AG09319 (cell line): ENCODE data around the gene TFF1.

ENCODE experiments used
- DNase-seq: peaks from one replicate; pipeline ENCODE4 v3.0.0-alpha.2; 2010; ENCODE audit warnings: low read depth; ENCODE audit errors: extremely low read depth
- TF ChIP-seq, protein P1 (sequence below): IDR thresholded peaks from 2 replicates; pipeline ENCODE4 v1.5.1; 2011; ENCODE audit warnings: low read depth, mild to moderate bottlenecking, inconsistent platforms, low read length, moderate library complexity

The TFF1 gene

GRCh38 chr21:42392731-42393442, 26.6 kb upstream of the TFF1 start:
- TF ChIP-seq, protein P1, sequence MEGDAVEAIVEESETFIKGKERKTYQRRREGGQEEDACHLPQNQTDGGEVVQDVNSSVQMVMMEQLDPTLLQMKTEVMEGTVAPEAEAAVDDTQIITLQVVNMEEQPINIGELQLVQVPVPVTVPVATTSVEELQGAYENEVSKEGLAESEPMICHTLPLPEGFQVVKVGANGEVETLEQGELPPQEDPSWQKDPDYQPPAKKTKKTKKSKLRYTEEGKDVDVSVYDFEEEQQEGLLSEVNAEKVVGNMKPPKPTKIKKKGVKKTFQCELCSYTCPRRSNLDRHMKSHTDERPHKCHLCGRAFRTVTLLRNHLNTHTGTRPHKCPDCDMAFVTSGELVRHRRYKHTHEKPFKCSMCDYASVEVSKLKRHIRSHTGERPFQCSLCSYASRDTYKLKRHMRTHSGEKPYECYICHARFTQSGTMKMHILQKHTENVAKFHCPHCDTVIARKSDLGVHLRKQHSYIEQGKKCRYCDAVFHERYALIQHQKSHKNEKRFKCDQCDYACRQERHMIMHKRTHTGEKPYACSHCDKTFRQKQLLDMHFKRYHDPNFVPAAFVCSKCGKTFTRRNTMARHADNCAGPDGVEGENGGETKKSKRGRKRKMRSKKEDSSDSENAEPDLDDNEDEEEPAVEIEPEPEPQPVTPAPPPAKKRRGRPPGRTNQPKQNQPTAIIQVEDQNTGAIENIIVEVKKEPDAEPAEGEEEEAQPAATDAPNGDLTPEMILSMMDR = no peak
- DNase-seq = no peak

DNA sequence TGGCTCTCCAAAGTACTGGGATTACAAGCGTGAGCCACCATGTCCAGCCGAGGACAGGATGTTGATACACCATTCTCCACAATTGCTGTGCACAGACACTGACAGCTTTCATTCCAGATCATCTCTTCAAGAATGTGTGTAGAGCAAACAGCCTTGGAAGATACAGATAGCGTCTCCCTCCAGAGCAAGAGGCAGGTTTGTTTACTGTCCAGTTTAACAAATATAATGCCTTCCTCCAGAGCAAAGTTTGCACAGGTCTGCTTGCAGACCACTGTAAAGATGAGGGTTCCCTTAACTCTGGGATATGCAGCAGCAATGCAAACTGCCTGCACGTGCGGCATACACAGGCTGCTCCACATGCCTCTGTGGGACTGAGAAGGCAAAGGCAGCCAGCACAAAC, 25.0 kb upstream of the TFF1 start:
- no peak for DNase-seq
- TF ChIP-seq, protein P1 = no peak

DNA sequence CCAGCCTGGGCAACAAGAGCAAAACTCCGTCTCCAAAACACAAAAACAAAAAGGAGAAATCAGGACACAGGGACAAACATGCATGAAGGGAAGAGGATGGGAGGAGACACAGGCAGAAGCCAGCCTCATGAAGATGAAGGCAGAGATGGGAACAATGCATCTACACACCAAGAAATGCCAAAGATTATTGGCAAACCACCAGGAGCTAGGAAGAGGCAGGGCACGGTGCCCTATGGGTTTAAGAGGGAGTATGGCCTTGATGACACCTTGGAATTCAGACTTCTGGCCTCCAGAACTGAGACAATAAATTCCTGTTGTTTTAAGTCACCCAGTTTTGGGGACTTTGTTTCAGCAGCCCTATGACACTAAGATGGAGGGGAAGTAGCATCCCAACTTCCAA, 24.4 kb upstream of the TFF1 start:
- no peak for DNase-seq
- TF ChIP-seq, protein P1 = no peak

- TF ChIP-seq, protein P1 = no peak
- no peak for DNase-seq
These were observed 23.9 kb upstream of the TFF1 start for GRCh38 chr21:42390193-42390592.

DNA sequence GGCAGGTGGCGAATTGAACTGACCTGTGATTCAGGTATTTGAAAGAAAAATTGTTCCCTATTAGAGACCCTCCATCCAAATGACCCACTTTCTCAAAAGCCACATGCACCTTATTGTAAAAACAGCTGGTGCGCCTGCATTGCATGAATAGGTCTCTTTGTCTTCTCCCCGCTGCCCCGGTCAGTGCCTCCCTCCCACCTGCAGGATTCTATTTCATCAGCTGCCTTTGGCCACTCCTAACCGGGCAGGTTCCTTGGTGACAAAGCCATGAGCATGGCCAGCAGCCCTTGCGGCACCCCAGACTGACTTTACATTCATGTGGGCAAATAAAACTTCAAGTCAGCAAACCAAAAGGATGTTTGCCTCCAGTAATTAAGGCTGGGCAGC, 23.1 kb upstream of the TFF1 start:
- TF ChIP-seq, protein P1 = no peak
- DNase-seq = no peak

DNA sequence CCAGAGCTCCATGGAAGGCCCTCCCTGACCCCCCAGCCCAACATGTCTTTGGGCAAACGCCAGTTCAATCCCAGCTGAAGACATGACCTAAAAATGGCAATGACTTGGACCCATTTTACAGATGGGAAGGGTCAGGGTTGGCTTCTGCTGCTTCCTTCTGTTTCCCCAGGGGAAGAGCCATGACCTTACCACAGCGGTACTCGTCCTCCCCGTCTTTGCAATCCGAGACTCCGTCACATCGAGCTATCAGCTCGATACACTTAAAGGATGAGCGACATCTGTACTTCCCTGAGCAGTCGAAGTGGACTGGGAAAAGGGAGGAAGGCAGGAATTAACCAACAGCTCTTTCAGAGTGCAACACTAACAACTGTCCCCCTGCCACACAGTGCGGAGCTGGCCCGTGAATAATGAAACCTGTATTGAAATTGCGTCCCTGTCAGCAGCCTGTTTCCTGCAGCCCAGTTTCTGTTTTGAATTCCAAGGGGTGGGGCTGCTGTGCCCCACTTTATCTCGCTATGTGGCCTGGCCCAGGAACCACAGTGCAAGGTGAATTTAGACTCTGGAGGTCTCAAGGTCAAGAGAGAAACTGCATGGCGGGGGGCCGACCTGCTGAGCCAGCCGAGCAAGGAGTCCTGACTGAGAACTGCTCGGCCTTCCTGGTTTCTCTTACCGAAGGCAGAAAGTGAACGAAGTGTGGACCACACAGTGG, 22.6 kb upstream of the TFF1 start:
- TF ChIP-seq, protein P1 = no peak
- no peak for DNase-seq

DNA sequence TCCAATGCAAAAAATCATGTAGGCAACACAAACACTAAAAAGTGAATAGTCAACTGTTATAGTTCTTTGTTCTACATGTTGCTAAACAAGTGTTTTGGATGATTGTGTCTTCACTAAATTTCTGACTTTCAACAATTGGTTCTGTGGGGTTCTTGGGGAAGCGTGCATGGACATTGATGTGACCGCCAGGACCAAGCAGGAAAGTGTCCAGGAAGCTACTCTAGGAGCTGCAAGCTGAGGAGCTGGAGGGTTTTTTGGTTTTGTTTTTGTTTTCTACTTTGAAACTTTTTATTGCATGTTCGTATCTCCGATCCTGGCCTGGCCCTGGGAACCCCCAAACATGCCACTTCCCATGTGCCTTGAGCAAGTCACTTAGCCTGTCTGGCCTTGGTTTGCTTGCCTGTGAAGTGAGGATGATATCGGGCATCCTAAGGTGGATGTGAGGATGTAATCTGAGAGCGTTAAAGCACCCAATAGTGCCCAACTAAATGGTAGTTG, 21.6 kb upstream of the TFF1 start:
- TF ChIP-seq, protein P1 = no peak
- DNase-seq = no peak
